PC-3 (cell line): Measurements from ENCODE around the gene FBLN5. TPM values are rescaled to one million over a fixed set of nuclear protein-coding genes. Genes with fewer than 3 reads are reported as not detected.

ENCODE experiments used
- ATAC-seq: fragments of 200-7000 bp; cut with Tn5 transposase; 2 replicates; pipeline ENCODE4 v1.9.1; 2020; ENCODE audit warnings: mild to moderate bottlenecking, moderate library complexity
- BruUV-seq: library from RNA; stranded (reverse); fragments of 400-500 nt; replicated peaks from 2 replicates; lab custom pipeline; 2021; lab: Mats Ljungman, UMichigan
- CTCF ChIA-PET: fragments of 300-600 bp; sonication (Branson Sonifier 250); formaldehyde crosslinking; loops from one replicate; lab custom pipeline; 2022; ENCODE audit warnings: antibody characterized with exemption; lab: Charles Lee
- POLR2A ChIA-PET: fragments of 300-600 bp; sonication (Branson Sonifier 250); formaldehyde crosslinking; loops from one replicate; lab custom pipeline; 2022; ENCODE audit warnings: antibody characterized with exemption; ENCODE audit not compliant: unreplicated experiment; lab: Charles Lee
- DNase-seq: peaks from one replicate; pipeline ENCODE4 v3.0.0-alpha.2; 2015
- H2AFZ ChIP-seq: fragments of 300-600 bp; sonication (generic); 2 replicates; pipeline ENCODE4 v1.6.0; 2016; ENCODE audit warnings: antibody characterized with exemption, low read length
- H3F3A ChIP-seq: fragments of 300-600 bp; sonication (generic); one replicate; pipeline ENCODE4 v1.6.0; 2017; ENCODE audit warnings: antibody characterized with exemption, low read length, control low read depth, mild to moderate bottlenecking; ENCODE audit not compliant: unreplicated experiment
- H3K27ac ChIP-seq: fragments of 300-600 bp; sonication (generic); 2 replicates; pipeline ENCODE4 v1.5.1; 2016; ENCODE audit warnings: mild to moderate bottlenecking, low read length
- H3K27me3 ChIP-seq: fragments of 300-600 bp; sonication (generic); 2 replicates; pipeline ENCODE4 v1.6.1; 2016; ENCODE audit warnings: low read length, mixed read lengths
- H3K36me3 ChIP-seq: fragments of 300-600 bp; sonication (generic); 2 replicates; pipeline ENCODE4 v1.6.1; 2016; ENCODE audit warnings: low read depth, mixed run types, low read length, mixed read lengths
- H3K4me1 ChIP-seq: fragments of 300-600 bp; sonication (generic); 2 replicates; pipeline ENCODE4 v1.5.1; 2016; ENCODE audit warnings: low read length; ENCODE audit not compliant: insufficient read depth
- H3K4me2 ChIP-seq: fragments of 300-600 bp; sonication (generic); 2 replicates; pipeline ENCODE4 v1.6.0; 2016; ENCODE audit warnings: low read length
- H3K4me3 ChIP-seq: fragments of 300-600 bp; sonication (generic); 2 replicates; pipeline ENCODE4 v1.5.1; 2016; ENCODE audit warnings: mild to moderate bottlenecking, low read length, mixed read lengths
- H3K79me2 ChIP-seq: fragments of 300-600 bp; sonication (generic); 2 replicates; pipeline ENCODE4 v1.6.1; 2017; ENCODE audit warnings: low read length, mixed read lengths
- H3K9ac ChIP-seq: fragments of 300-600 bp; sonication (generic); 2 replicates; pipeline ENCODE4 v1.6.0; 2016; ENCODE audit warnings: mild to moderate bottlenecking, low read length
- H3K9me2 ChIP-seq: fragments of 300-600 bp; sonication (generic); replicated peaks from 2 replicates; pipeline ENCODE4 v1.6.1; 2016; ENCODE audit warnings: mixed run types, low read length, mixed read lengths
- H3K9me3 ChIP-seq: fragments of 300-600 bp; sonication (generic); 2 replicates; pipeline ENCODE4 v1.6.1; 2016; ENCODE audit warnings: low read length, mixed read lengths
- H4K20me1 ChIP-seq: fragments of 300-600 bp; sonication (generic); 2 replicates; pipeline ENCODE4 v1.6.1; 2016; ENCODE audit warnings: low read length, mixed read lengths
- CTCF ChIP-seq: fragments of 300-600 bp; sonication (generic); conservative IDR thresholded peaks from 2 replicates; pipeline ENCODE4 v1.5.1; 2017; ENCODE audit warnings: antibody characterized with exemption, low read depth, mild to moderate bottlenecking, low read length
- EZH2 ChIP-seq: fragments of 300-600 bp; sonication (generic); IDR thresholded peaks from one replicate; pipeline ENCODE4 v1.6.1; 2017; ENCODE audit warnings: antibody characterized with exemption, mild to moderate bottlenecking, low read length; ENCODE audit not compliant: unreplicated experiment
- EZH2phosphoT487 ChIP-seq: fragments of 300-600 bp; sonication (generic); IDR thresholded peaks from 2 replicates; pipeline ENCODE4 v1.6.1; 2018; ENCODE audit warnings: mild to moderate bottlenecking, antibody characterized with exemption, low read length, borderline replicate concordance
- intact Hi-C: fragments of 100-400 bp; cut with micrococcal nuclease; formaldehyde crosslinking; loops from 2 replicates; pipeline ENCODE4 v1.9.0; 2023
- total RNA-seq: library from RNA; depleted of rRNA; stranded (reverse); fragments of >200 nt; gene quantifications from 2 replicates; pipeline ENCODE4 v1.2.3, GENCODE V29; 2014

The FBLN5 gene
- total RNA-seq, 1 experiment from 2014 or later, result 0.58 TPM

GRCh38 chr14:91893007-91893406 lies 54.5 kb downstream of the FBLN5 start:
- ChIA-PET POLR2A (no interaction called here), CTCF (no interaction called here)
- Histone ChIP-seq H3K9me3 (no peaks in the 10 kb centered on the region), H3K27ac (no peak overlapping the region), H3K9me2 (no peaks in the 10 kb centered on the region), H3K4me3 (no peak overlapping the region), H3K79me2 (no peaks in the 10 kb centered on the region), H3K4me2 (no peak overlapping the region), H2AFZ (no peak overlapping the region), H3K4me1 (no peaks in the 10 kb centered on the region), H4K20me1 (no peaks in the 10 kb centered on the region), H3K27me3 (no peaks in the 10 kb centered on the region; the same call in none of the 2 replicates), H3F3A (no peaks in the 10 kb centered on the region), H3K9ac (no peak overlapping the region), H3K36me3 (no peaks in the 10 kb centered on the region; the same call in 1 of the 2 replicates)
- intact Hi-C loops, result no loop called here
- ATAC-seq (no peak), DNase-seq (peak; percentile 46)
- TF ChIP-seq EZH2phosphoT487 (no peak), CTCF (peak; percentile 67), EZH2 (no peak)
- no TSS peak for BruUV-seq

GRCh38 chr14:91891721-91892220 lies 55.7 kb downstream of the FBLN5 start:
- Histone ChIP-seq H4K20me1 (no peaks in the 10 kb centered on the region), H3K36me3 (no peaks in the 10 kb centered on the region; the same call in 1 of the 2 replicates), H3K79me2 (no peaks in the 10 kb centered on the region), H3K9me3 (no peaks in the 10 kb centered on the region), H3K9me2 (no peaks in the 10 kb centered on the region), H2AFZ (no peak overlapping the region), H3F3A (no peaks in the 10 kb centered on the region), H3K27ac (no peak overlapping the region), H3K4me2 (no peak overlapping the region), H3K27me3 (no peaks in the 10 kb centered on the region; the same call in none of the 2 replicates), H3K4me3 (no peak overlapping the region), H3K4me1 (no peaks in the 10 kb centered on the region), H3K9ac (no peak overlapping the region)
- no peak for TF ChIP-seq EZH2
- no peak for TF ChIP-seq CTCF
- TF ChIP-seq EZH2phosphoT487, result no peak
- intact Hi-C loops, result no loop called here
- ATAC-seq (no peak), DNase-seq (no peak)
- ChIA-PET POLR2A (no interaction called here), CTCF (no interaction called here)
- no TSS peak for BruUV-seq

GRCh38 chr14:91891101-91891500 lies 56.4 kb downstream of the FBLN5 start:
- Histone ChIP-seq H3K9me2 (no peaks in the 10 kb centered on the region), H3K9me3 (no peaks in the 10 kb centered on the region), H3K4me3 (no peak overlapping the region), H4K20me1 (no peaks in the 10 kb centered on the region), H3K27ac (no peak overlapping the region), H3K4me2 (no peak overlapping the region), H3K9ac (no peak overlapping the region), H3F3A (no peaks in the 10 kb centered on the region), H3K79me2 (no peaks in the 10 kb centered on the region), H3K27me3 (no peaks in the 10 kb centered on the region; the same call in none of the 2 replicates), H3K36me3 (no peaks in the 10 kb centered on the region; the same call in 1 of the 2 replicates), H2AFZ (no peak overlapping the region), H3K4me1 (no peaks in the 10 kb centered on the region)
- intact Hi-C loops, result no loop called here
- ATAC-seq, result no peak
- no peak for DNase-seq
- CTCF ChIA-PET, result no interaction called here
- POLR2A ChIA-PET, result no interaction called here
- no peak for TF ChIP-seq EZH2
- no peak for TF ChIP-seq EZH2phosphoT487
- no peak for TF ChIP-seq CTCF
- BruUV-seq, result no TSS peak
